ENCODE measurements around the gene PLXND1.

DNA sequence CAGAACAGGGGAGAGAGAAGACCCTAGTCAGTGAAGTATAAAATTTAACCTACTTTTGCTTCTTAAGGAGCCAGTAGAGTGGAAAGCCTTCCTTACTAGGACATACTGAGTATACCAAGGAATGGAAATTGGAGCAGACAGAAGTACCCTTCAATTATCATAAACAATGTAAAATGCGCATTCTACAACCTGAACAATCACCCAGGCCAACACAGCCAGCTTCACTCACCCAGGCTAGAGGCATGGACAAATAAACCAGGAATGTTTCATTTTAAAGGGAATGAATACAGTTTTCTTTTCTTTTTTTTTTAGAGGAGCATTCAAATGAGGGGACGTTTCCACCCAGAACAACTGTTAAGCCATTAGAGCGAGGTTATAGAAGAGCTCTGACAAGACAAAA lies 41.9 kb upstream of the PLXND1 start:
- TF ChIP-seq, protein P1, sequence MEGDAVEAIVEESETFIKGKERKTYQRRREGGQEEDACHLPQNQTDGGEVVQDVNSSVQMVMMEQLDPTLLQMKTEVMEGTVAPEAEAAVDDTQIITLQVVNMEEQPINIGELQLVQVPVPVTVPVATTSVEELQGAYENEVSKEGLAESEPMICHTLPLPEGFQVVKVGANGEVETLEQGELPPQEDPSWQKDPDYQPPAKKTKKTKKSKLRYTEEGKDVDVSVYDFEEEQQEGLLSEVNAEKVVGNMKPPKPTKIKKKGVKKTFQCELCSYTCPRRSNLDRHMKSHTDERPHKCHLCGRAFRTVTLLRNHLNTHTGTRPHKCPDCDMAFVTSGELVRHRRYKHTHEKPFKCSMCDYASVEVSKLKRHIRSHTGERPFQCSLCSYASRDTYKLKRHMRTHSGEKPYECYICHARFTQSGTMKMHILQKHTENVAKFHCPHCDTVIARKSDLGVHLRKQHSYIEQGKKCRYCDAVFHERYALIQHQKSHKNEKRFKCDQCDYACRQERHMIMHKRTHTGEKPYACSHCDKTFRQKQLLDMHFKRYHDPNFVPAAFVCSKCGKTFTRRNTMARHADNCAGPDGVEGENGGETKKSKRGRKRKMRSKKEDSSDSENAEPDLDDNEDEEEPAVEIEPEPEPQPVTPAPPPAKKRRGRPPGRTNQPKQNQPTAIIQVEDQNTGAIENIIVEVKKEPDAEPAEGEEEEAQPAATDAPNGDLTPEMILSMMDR (IDR thresholded peaks at IDR 0.05) = no peak
- TF ChIP-seq POLR2A (IDR thresholded peaks at IDR 0.05) = no peak

Data from lower leg skin (tissue), 3 donors.